Stomach (tissue), 4 donors: ENCODE measurements around the gene CNTNAP4.

Source experiments
- EP300 ChIP-seq: sonication (generic); formaldehyde crosslinking; IDR thresholded peaks from one replicate; pipeline ENCODE4 v1.6.1; 2017; ENCODE audit warnings: antibody characterized with exemption
- TF ChIP-seq, protein P1 (sequence below), 7 experiments: fragments of 450-650 bp in 4 of 7; fragments of 200-600 bp in 3 of 7; sonication (generic) in 3 of 7; IDR thresholded peaks; one replicate each; pipeline ENCODE4 v1.5.1; 2016 to 2019; ENCODE audit warnings: antibody characterized with exemption in 7 of 7, control low read depth in 2 of 7, mild to moderate bottlenecking in 1 of 7

- TF ChIP-seq, protein P1, sequence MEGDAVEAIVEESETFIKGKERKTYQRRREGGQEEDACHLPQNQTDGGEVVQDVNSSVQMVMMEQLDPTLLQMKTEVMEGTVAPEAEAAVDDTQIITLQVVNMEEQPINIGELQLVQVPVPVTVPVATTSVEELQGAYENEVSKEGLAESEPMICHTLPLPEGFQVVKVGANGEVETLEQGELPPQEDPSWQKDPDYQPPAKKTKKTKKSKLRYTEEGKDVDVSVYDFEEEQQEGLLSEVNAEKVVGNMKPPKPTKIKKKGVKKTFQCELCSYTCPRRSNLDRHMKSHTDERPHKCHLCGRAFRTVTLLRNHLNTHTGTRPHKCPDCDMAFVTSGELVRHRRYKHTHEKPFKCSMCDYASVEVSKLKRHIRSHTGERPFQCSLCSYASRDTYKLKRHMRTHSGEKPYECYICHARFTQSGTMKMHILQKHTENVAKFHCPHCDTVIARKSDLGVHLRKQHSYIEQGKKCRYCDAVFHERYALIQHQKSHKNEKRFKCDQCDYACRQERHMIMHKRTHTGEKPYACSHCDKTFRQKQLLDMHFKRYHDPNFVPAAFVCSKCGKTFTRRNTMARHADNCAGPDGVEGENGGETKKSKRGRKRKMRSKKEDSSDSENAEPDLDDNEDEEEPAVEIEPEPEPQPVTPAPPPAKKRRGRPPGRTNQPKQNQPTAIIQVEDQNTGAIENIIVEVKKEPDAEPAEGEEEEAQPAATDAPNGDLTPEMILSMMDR (IDR thresholded peaks at IDR 0.05) = no peak
- TF ChIP-seq EP300 = no peak
Measured at GRCh38 chr16:76241755-76242154, 35.4 kb upstream of the CNTNAP4 start.
